NCI-H146 treated with DMSO at 0.1 percent for 48 hours (cell line): Measurements from ENCODE around the gene PRKAG2.
"Not testable (repeated sequence)": the region's sequence is repeated elsewhere in the genome, so short reads cannot be mapped to it uniquely, and the experiment has no call there.

Source experiments
- DNase-seq: peaks from one replicate; lab custom pipeline; 2025; ENCODE audit not compliant: unreplicated experiment; lab: John Stamatoyannopoulos, UW

The PRKAG2 gene

GRCh38 chr7:151537818-151538561 is 338.9 kb downstream of the PRKAG2 start:
- no peak for DNase-seq

GRCh38 chr7:151536178-151536577 is 340.7 kb downstream of the PRKAG2 start:
- DNase-seq, result not testable (repeated sequence)

DNA sequence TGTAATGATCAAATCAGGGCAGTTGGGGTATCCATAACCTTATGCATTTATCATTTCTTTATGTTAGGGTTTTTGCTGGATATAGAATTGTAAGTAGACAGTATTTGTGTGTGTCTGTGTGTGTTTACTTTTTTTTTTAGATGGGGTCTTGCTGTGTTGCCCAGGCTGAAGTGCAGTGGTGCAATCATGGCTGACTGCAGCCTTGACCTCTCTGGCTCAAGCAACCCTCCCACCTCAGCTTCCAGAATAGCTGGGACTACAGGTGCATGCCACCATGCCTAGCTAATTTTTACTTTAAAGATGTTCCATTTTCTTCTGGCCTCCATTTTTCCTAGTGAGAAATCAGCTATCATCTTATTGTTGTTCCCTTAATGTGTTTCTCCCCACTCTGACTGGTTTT is 347.1 kb downstream of the PRKAG2 start:
- DNase-seq, result no peak

GRCh38 chr7:151524845-151525244 is 352.1 kb downstream of the PRKAG2 start:
- DNase-seq, result no peak

- no peak for DNase-seq
These were observed 352.6 kb downstream of the PRKAG2 start for GRCh38 chr7:151524331-151524730.

DNA sequence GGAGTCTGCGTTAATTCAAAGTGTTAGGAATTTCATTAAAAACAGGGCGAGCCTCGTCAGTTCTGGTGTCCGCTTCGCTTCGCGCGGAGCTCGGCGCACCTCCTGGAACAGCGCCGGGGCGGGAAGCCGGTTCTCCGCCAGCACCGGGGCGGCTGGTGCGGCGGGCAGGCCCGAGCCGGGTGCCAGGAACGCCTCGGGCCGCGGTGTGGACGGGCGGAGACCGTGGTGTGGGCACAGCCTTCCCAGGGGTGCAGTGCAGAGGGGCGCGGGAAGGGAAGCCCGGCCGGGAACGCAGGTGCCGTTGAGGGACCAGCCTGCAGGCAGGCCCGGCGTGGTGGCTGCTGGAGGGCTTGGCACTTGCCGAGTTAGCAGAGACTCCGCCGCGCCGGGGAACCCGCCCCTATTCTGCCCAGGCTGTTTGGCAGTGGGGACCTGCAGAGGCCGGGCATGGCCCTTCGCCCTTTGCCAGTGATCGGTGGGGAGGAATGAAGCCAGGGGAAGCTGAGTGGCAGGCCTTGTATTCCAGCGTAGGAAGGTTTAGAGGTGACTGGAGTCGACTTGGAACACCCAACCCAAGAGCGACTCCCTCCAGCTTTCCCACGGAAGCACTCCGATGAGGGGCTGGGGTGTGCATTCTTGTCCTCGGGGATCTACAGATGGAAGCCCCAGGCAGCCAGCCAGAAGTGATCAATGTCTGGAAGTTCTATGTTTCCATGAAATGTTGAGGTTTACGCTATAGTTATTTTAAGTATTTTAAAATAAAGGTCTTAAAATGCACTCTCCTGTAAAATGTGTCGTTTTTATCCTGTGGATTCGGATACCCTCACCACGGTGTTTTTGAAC is 356.3 kb downstream of the PRKAG2 start:
- DNase-seq, result no peak

DNA sequence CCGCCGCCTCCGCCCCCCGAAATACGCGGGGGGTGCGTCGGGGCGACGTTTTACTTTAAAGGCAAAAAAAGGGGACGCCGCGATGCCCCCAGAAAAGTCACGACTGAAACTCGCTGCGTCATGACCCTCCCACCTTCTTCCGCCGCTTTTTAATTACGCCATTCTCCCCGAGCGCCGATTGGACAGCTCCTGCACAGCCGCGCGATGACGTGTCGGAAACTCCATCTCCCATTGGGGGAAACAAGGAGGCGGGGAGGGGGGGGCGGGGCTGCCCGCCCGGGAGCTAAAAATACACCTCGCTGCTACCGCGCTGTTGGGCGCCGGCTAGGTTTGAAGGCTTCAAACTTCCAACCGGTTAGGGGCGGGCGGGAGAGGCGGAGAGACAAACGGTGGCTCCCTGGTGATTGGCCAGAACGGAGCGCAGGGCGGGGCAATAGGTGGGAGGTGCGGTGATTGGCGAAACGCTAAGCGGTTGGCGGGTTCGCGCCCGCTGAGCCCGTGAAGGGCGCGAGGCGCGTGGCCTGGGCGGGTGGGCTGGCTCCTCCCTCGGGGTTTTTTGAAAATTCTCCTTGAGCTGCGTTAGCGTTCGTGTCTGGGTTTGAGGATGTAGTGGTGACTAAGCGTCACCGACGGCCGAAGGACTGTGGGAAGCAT is 357.0 kb downstream of the PRKAG2 start, which contains the start of gene RHEB:
TSS of gene RHEB (minus strand) at position 131 of the 654 bp plus-strand sequence. CDS start 384 bp downstream, outside the sequence.
- peak; percentile 93 for DNase-seq

GRCh38 chr7:151518947-151519764 is 357.8 kb downstream of the PRKAG2 start:
- not testable (repeated sequence) for DNase-seq

GRCh38 chr7:151518105-151518946 is 358.6 kb downstream of the PRKAG2 start:
- DNase-seq, result no peak

DNA sequence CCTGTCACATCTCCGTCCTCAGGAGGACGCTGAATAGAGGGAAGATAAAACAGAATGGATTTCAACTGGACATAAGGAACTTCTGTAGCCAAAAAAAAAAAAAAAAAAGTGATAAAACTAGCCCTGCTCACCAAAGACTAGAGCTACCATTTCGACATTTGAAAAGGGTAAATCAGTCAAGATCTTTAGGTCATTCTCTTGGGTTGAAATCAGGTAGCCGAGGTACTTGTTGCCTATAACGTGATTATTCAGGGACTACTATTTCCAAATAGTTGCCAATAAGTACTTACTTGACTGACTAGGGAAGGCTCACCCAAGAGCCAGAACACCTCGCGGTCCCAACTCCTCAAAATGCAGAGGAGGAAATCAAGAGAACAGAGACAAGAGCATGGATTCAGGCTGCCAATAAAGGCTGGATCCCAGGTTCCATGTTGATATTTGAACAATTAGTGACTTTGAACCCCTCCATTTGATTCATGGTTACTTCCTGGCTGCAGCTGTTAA is 359.3 kb downstream of the PRKAG2 start:
- DNase-seq, result no peak

- no peak for DNase-seq
These were observed 361.7 kb downstream of the PRKAG2 start for GRCh38 chr7:151515276-151515565.

- DNase-seq, result no peak
These were observed 362.2 kb downstream of the PRKAG2 start for GRCh38 chr7:151514461-151515275.

GRCh38 chr7:151513133-151513532 is 363.8 kb downstream of the PRKAG2 start:
- no peak for DNase-seq

- DNase-seq, result no peak
These were observed 364.6 kb downstream of the PRKAG2 start for GRCh38 chr7:151512353-151512752.

GRCh38 chr7:151511946-151512345 is 365.0 kb downstream of the PRKAG2 start:
- DNase-seq, result no peak

- no peak for DNase-seq
These were observed 365.6 kb downstream of the PRKAG2 start for GRCh38 chr7:151511270-151511669.

GRCh38 chr7:151509670-151510333 is 367.1 kb downstream of the PRKAG2 start:
- no peak for DNase-seq

GRCh38 chr7:151508991-151509390 is 367.9 kb downstream of the PRKAG2 start:
- no peak for DNase-seq
